Measurements from ENCODE around the gene SLC25A19.

Gene SLC25A19

GRCh38 chr17:75231071-75231470, 58.2 kb downstream of the SLC25A19 start:
- Histone ChIP-seq H3K9me2 (replicated peaks; ENCODE audit: low read depth, low read length) (no peaks in the 10 kb centered on the region), H3K27me3 (ENCODE audit: insufficient read depth, low read length, poor library complexity, severe bottlenecking) (no peaks in the 10 kb centered on the region), H3K9me3 (ENCODE audit: insufficient read depth, low read depth, low read length) (no peaks in the 10 kb centered on the region), H3K79me2 (ENCODE audit: insufficient read depth, low read length) (no peaks in the 10 kb centered on the region), H3K4me3 (ENCODE audit: low read length, poor library complexity, severe bottlenecking) (no peak overlapping the region), H2AFZ (ENCODE audit: low read length) (no peak overlapping the region), H3K9ac (ENCODE audit: low read depth, low read length, poor library complexity, severe bottlenecking) (no peak overlapping the region), H3K36me3 (ENCODE audit: insufficient read depth, low read length) (peaks cover 75% of the 10 kb centered on the region; the same call in 1 of the 2 replicates), H3K4me2 (ENCODE audit: low read depth, low read length, poor library complexity, severe bottlenecking) (no peak overlapping the region), H3F3A (ENCODE audit: low read depth) (no peaks in the 10 kb centered on the region), H4K20me1 (ENCODE audit: insufficient read depth, low read length, poor library complexity, severe bottlenecking) (no peaks in the 10 kb centered on the region), H3K4me1 (ENCODE audit: insufficient read depth, low read length, poor library complexity, severe bottlenecking) (no peaks in the 10 kb centered on the region)
- no peak for TF ChIP-seq EZH2phosphoT487 (IDR thresholded peaks at IDR 0.05; ENCODE audit: borderline replicate concordance)
- TF ChIP-seq, protein P1, sequence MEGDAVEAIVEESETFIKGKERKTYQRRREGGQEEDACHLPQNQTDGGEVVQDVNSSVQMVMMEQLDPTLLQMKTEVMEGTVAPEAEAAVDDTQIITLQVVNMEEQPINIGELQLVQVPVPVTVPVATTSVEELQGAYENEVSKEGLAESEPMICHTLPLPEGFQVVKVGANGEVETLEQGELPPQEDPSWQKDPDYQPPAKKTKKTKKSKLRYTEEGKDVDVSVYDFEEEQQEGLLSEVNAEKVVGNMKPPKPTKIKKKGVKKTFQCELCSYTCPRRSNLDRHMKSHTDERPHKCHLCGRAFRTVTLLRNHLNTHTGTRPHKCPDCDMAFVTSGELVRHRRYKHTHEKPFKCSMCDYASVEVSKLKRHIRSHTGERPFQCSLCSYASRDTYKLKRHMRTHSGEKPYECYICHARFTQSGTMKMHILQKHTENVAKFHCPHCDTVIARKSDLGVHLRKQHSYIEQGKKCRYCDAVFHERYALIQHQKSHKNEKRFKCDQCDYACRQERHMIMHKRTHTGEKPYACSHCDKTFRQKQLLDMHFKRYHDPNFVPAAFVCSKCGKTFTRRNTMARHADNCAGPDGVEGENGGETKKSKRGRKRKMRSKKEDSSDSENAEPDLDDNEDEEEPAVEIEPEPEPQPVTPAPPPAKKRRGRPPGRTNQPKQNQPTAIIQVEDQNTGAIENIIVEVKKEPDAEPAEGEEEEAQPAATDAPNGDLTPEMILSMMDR (conservative IDR thresholded peaks at IDR 0.05; ENCODE audit: low read length): no peak

GRCh38 chr17:75228847-75229246, 60.4 kb downstream of the SLC25A19 start:
- H3F3A ChIP-seq (ENCODE audit: low read depth): no peaks in the 10 kb centered on the region
- H3K9me3 ChIP-seq (ENCODE audit: insufficient read depth, low read depth, low read length): no peaks in the 10 kb centered on the region
- no peaks in the 10 kb centered on the region for H4K20me1 ChIP-seq (ENCODE audit: insufficient read depth, low read length, poor library complexity, severe bottlenecking)
- H3K9ac ChIP-seq (ENCODE audit: low read depth, low read length, poor library complexity, severe bottlenecking): no peak overlapping the region
- H3K9me2 ChIP-seq (replicated peaks; ENCODE audit: low read depth, low read length): no peaks in the 10 kb centered on the region
- no peak for TF ChIP-seq EZH2phosphoT487 (IDR thresholded peaks at IDR 0.05; ENCODE audit: borderline replicate concordance)
- TF ChIP-seq, protein P1 (conservative IDR thresholded peaks at IDR 0.05; ENCODE audit: low read length): no peak
- H3K4me2 ChIP-seq (ENCODE audit: low read depth, low read length, poor library complexity, severe bottlenecking): no peak overlapping the region
- peaks cover 71% of the 10 kb centered on the region; the same call in 1 of the 2 replicates for H3K36me3 ChIP-seq (ENCODE audit: insufficient read depth, low read length)
- no peak overlapping the region for H3K4me3 ChIP-seq (ENCODE audit: low read length, poor library complexity, severe bottlenecking)
- no peaks in the 10 kb centered on the region for H3K79me2 ChIP-seq (ENCODE audit: insufficient read depth, low read length)
- H2AFZ ChIP-seq (ENCODE audit: low read length): no peak overlapping the region
- no peaks in the 10 kb centered on the region for H3K4me1 ChIP-seq (ENCODE audit: insufficient read depth, low read length, poor library complexity, severe bottlenecking)
- H3K27me3 ChIP-seq (ENCODE audit: insufficient read depth, low read length, poor library complexity, severe bottlenecking): no peaks in the 10 kb centered on the region

DNA sequence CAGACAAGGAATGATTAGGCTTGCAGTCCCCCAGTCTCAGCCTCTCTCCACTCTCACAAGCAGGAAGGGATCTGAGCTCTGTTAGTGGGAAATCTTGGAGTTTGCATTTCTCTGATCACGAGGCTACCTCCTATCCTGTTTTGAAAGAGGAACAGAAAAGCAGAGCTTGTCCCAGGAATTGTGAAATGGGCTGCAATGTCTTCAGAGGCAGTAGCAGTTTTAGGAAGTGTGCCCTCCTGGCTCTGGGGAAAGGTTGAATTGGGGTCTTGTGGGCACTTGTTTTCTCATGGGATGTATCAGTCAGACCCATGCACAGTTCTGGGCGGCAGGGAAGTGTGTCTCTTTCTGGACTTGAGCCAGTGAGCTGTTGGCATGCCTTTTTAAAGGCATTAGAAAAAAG, 60.9 kb downstream of the SLC25A19 start:
- no peaks in the 10 kb centered on the region for H3K9me2 ChIP-seq (replicated peaks; ENCODE audit: low read depth, low read length)
- no peaks in the 10 kb centered on the region for H4K20me1 ChIP-seq (ENCODE audit: insufficient read depth, low read length, poor library complexity, severe bottlenecking)
- no peak overlapping the region for H2AFZ ChIP-seq (ENCODE audit: low read length)
- peaks cover 71% of the 10 kb centered on the region; the same call in 1 of the 2 replicates for H3K36me3 ChIP-seq (ENCODE audit: insufficient read depth, low read length)
- no peaks in the 10 kb centered on the region for H3F3A ChIP-seq (ENCODE audit: low read depth)
- TF ChIP-seq EZH2phosphoT487 (IDR thresholded peaks at IDR 0.05; ENCODE audit: borderline replicate concordance): no peak
- TF ChIP-seq, protein P1 (conservative IDR thresholded peaks at IDR 0.05; ENCODE audit: low read length): no peak
- no peaks in the 10 kb centered on the region for H3K79me2 ChIP-seq (ENCODE audit: insufficient read depth, low read length)
- no peaks in the 10 kb centered on the region for H3K4me1 ChIP-seq (ENCODE audit: insufficient read depth, low read length, poor library complexity, severe bottlenecking)
- no peaks in the 10 kb centered on the region for H3K9me3 ChIP-seq (ENCODE audit: insufficient read depth, low read depth, low read length)
- H3K27me3 ChIP-seq (ENCODE audit: insufficient read depth, low read length, poor library complexity, severe bottlenecking): no peaks in the 10 kb centered on the region
- no peak overlapping the region for H3K9ac ChIP-seq (ENCODE audit: low read depth, low read length, poor library complexity, severe bottlenecking)
- no peak overlapping the region for H3K4me2 ChIP-seq (ENCODE audit: low read depth, low read length, poor library complexity, severe bottlenecking)
- no peak overlapping the region for H3K4me3 ChIP-seq (ENCODE audit: low read length, poor library complexity, severe bottlenecking)

Data from Loucy (cell line).